Frontal cortex (tissue), 4 donors: ENCODE measurements around the gene COL8A1. TPM values are rescaled to one million over a fixed set of nuclear protein-coding genes. Genes with fewer than 3 reads are reported as not detected.

Experiments
- DNase-seq, 2 donors: peaks; one replicate each; pipeline ENCODE4 v3.0.0; 2012; ENCODE audit warnings: low spot score in 2 of 2
- FAIRE-seq: peaks from 2 replicates; lab custom pipeline; 2012; peaks lifted over from hg19 to GRCh38; lab: Jason Lieb, UNC
- total RNA-seq: library from RNA; depleted of rRNA; stranded (reverse); fragments of >200 nt; gene quantifications from one replicate; pipeline ENCODE4 v1.2.3, GENCODE V29; 2014
- donor health status: control.
- donor health status: control.
- donor health status: control.

The COL8A1 gene
- total RNA-seq, 1 donor from 2014 or later: 1.6 TPM

DNA sequence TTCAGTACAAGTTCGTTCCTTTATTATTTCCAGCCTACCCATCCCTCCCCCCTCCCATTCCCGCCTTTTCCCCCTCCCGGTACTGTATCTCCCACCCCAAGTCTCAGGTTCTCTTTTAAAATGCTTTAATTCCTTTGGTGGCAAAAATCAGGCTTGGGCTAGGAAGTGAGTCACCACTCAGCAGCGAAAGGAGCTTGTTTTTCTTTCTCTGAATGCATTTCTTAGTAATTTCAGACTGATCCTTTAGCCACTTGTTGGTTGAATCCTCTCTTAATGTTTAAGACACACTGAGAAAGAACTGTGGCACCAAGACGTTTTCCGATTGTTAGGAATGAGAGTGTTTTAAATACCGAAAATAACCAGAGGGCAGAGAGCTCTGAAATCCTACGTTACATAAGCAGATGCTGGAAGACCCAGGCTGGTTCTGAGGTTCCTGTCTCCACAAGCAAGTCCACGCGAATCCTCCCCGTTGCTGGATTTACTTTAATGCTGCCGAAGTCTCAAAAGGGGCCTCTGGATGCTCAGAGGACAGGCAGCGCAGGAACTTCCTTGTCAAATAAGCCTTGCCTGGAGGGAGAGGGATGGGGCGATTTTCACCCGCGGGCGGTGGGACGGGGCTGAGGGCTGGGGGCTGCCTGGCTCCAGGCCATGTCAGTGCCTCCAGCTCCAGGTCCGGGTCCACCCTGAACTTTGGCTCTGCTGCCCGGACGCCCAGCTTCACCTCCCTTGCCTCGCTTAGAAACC, 854 bp upstream of the COL8A1 start:
- DNase-seq (peak in 1 of 2 donors; percentile 6), FAIRE-seq (no peak)

DNA sequence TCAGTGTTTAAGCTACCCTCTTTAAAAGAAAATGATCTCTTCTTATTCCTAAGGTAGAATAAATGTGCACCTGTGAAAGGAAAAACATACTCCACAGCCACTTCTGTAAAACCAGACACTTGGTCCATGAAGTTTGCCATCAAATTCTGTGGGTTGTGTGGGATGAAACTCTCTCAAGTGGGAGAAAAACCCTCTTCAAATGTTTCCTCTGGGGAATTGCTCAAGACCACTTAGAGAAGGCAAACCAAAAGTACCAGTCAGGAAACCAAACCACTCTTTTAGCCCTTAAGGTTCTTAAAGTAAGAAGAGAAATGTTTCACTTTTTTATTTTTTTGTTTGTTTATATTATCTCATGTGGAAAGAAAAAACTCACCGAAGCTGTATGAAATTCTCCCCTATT, 1.2 kb downstream of the COL8A1 start:
- FAIRE-seq (no peak), DNase-seq (no peak)

DNA sequence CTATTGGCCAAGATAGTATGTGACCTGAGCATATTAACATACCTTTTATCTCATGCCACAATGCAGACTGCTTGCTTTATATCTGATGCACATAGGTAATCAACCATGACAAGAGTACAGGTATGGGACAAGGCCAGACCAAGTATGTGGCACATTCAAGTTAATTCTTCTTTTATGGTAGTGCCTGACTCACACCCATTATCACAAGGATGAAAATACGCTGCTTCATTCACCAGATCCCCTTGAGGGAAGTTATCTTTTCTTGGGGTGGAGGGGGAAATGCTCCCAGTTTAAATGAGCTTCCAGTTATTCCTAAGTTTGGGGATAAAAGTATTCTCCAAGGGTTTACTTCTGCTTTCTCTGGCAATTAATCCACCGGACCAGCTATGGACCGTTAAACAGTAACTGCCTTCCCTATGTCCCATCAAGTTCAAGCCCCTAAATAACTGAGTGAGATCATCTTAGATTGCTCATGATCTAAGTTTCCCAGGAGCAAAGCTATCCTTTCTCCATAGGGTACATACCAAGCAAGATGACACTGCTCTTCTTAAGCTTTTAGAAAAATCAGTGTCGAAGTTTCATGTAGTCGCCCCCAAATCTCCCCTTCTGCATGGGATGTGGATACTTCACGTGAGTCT, 1.9 kb downstream of the COL8A1 start:
- no peak for DNase-seq
- no peak for FAIRE-seq

- DNase-seq: no peak
- FAIRE-seq: no peak
Measured at GRCh38 chr3:99641480-99641879, 3.1 kb downstream of the COL8A1 start.

DNA sequence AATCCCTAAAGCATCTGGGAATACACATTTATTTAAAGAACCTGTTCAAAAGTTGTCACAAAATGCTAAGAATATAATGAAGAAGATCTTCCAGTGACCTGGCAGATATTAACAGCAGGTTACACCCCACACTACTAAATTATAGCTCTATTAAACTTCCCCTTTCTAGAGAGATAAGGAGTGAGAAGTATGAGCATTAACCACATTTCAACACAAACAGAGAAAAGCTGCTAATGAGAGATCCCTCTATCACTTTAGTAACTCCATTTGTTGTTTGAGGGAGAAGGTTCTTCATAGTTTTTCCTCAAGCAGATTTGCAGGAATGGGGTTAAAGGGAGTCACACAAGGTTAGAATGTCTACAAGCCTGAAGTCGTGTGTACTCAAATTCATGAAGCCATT, 3.6 kb downstream of the COL8A1 start:
- DNase-seq (no peak), FAIRE-seq (no peak)

DNA sequence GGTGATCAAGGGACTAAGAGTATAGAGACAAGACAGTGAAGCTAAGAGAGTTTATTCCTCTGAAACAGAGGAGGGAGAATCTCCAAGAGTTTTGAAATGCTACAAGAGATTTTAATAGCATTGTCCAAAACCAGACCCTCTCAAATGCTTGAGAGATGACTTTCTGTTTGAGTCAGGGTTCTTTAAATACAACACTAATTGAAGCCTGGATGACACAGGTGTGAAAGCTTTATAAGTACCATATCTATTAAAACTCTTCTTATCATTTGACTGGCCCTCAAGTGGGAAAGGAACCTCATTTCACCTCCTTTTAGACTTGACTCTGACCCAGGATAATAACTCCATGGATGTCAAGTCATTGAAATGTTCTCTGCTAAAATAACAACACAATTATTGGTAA, 5.6 kb downstream of the COL8A1 start:
- DNase-seq (no peak), FAIRE-seq (no peak)

- FAIRE-seq (no peak), DNase-seq (no peak)
Measured at GRCh38 chr3:99644746-99645145, 6.4 kb downstream of the COL8A1 start.

DNA sequence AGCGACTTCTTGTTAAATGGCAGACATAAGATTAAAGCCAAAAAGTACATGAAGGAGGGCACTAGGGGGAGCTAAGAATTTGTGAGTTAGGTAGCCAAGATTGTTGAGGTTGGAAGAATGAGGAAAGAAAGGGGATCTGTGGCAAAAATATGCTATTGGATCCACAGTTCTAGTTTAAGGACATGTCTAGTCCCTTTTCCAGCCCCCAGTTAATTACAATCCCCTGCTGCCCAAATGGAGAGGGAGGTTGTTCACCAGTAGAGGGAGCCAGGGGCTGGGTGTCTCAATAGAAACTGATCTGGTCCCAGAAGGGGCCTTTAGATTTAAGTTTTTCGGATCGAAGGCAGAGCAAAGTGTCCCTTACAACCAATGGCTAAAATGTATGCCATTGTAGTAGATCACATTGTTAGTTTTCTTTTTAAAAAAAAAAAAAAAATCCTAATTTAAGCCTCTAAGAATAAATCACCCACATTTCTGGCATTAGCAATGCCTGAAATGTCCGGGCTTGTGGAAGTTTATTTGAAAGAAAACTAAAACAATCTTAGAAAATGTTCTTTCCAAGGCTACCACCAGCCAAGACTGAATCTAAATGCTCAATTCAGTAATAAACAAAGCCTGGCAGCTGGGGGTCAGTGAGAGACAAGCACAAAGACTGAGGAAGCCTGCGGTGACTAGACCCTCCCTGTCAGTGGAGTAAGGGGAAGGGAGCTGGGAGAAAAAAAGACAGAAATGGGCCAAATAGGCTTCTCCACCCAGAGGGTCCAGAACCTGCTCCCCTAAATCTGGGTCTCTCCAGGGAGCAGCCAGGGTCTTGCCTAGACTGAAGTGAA, 7.1 kb downstream of the COL8A1 start:
- no peak for FAIRE-seq
- no peak for DNase-seq

DNA sequence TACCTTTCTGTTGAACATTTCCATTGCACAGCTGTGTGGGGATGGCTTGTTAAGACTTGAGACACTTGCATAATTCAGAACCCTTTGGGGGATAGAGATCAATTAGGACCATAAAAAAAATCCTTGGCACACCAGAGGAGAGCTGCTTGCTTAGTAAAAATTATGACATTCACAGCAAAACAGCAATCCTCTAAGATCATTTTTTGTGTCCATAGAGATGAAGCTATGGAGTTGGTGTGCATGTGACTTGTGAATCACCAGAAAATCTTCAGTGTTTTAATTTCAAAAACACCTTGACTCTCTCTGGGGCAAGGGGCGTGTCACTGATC, 7.7 kb downstream of the COL8A1 start:
- FAIRE-seq (no peak), DNase-seq (no peak)

DNA sequence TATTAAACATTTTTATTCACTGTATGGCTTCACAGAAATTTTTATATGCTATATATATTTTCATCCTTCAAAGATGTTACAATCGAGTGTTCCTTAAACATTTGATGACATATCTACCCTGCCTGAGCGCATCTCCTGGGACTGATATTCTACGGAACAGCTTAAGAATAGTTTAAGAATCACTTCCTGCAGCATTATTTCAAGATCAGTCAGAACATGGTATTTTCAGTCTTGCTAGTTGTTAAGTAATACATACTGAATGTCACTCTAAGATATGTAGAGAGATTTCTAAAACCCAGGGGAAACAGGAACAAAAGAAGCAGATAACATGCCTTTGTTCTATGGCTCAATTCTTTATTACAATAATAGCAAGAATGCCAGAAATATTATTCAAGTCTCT, 8.7 kb downstream of the COL8A1 start:
- FAIRE-seq (no peak), DNase-seq (no peak)

DNA sequence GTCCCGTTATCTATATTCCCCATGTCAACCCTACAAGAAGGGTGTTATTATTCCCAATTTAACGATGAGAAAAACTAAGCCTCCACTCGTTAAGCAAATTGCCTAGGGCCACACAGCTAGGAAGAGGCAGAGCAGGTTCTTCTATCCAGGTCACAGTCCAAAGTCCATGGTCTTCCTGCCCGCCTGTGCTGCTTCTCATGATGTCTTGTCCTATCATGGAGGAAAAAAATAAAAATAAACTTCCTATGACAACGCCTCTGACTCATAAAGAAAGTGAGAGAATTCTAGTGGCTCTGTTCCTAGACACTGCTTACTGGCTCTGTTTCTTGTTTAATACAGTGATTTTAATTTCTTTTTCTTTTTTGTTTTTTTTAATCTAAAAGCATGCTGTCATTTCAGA, 9.7 kb downstream of the COL8A1 start:
- no peak for DNase-seq
- FAIRE-seq: no peak

- DNase-seq: no peak
Measured at GRCh38 chr3:99648516-99648915, 10.1 kb downstream of the COL8A1 start.

GRCh38 chr3:99651531-99651930, 13.1 kb downstream of the COL8A1 start:
- no peak for FAIRE-seq

More at GRCh38 chr3:99648516-99648915, 10.1 kb downstream of the COL8A1 start:
- FAIRE-seq: no peak

DNA sequence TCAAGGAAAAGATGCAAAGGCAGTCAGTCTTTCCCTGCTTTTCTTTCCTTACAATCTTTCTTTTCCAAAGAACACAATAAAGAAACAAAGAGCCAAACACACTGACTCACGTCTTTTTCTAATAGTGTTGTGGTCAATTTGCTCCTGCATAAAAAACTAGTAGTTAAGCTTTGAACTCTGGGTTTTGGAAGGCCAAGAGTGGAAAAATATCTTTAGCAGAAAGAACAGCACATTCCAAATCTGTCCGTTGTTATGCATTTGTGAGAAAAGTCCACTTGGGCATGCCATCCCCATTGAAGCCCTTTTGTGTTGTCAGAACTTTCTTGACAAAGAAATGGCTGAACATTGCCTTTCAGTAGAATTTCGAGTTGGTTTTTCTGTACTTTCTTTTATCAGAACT, 18.2 kb downstream of the COL8A1 start:
- DNase-seq (no peak), FAIRE-seq (no peak)

More at GRCh38 chr3:99651531-99651930, 13.1 kb downstream of the COL8A1 start:
- no peak for DNase-seq

- no peak for FAIRE-seq
Measured at GRCh38 chr3:99658274-99658673, 19.9 kb downstream of the COL8A1 start.

DNA sequence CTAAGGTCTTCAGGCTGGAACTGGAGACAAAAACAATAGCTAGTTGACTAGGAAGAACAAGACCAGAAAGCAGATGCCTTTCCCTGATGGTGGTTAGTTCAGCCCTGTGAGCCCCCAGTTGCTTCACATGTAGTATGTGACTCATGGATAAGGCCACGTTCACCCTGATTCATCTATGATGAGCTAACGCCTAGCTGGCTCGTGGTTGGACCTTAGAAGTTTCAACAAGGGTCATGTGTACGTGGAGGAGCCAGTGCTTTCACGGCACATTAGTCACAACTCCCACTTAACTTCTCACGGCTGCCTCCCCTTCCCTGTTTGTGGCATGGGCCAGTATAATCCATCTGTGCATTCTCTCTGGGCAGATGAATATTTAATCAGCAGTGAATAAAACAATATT, 20.6 kb downstream of the COL8A1 start:
- FAIRE-seq (no peak), DNase-seq (no peak)

More at GRCh38 chr3:99658274-99658673, 19.9 kb downstream of the COL8A1 start:
- DNase-seq: no peak

DNA sequence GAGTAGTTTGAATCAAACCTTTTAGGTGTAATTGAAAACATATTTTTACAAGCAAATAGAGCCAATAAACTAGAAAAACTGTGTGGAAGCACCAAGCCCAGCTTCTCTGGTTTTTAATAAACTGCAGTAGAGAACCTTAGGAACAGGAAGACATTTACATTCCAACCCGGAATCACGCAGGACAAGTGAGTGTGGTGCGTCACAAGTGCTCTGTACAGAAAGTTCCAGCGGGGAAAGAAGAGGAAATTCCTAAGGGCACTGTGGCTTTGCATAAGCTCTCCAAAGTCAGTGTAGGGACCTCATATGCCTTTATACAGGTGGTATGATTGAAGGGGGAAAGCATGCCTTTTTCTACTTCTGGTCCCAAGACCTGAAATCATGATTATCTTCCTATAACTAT, 21.6 kb downstream of the COL8A1 start:
- no peak for DNase-seq
- FAIRE-seq: no peak

DNA sequence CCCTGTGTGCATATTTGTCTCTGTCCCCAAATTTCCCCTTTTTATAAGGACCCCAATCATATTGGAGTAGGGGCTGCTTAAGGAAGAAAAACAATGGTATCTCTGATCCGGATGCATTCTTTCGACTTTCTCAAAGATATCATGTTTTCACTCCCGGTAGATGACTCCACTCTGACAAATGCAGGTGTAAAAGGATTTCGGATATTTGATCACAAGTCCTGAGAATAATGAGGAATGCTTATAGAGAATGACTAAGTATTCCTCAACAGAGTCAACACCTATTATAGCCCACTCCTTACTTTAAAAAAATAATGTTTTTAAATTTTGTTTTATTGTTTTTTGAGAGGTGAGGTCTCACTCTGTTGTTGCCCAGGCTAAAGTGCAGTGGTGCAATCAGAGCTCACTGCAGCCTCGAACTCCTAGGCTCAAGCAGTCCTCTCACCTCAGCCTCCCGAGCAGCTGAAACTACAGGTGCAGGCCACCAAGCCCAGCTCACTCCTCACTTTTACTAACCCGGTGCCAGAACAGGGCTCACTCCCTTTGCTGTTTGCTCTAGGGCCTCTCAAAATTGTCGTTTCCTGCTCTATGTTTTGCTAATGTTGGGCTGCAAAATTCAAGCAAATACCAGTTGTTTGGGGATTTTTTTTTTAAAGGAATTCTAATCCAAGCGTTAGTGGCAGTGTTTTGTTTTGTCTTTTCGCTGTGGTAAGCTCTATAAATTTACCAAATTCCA, 24.6 kb downstream of the COL8A1 start:
- no peak for DNase-seq
- no peak for FAIRE-seq

- DNase-seq: no peak
- no peak for FAIRE-seq
Measured at GRCh38 chr3:99663977-99664376, 25.6 kb downstream of the COL8A1 start.

- no peak for DNase-seq
- FAIRE-seq: no peak
Measured at GRCh38 chr3:99665017-99665416, 26.6 kb downstream of the COL8A1 start.
